SK-N-SH (cell line): Measurements from ENCODE around the gene TLE1. TPM values are rescaled to one million over a fixed set of nuclear protein-coding genes. Genes with fewer than 3 reads are reported as not detected.

Experiments used
- CTCF ChIA-PET: fragments of 300-600, 350-600 bp; formaldehyde crosslinking; extraction: SDS; loops from one replicate; lab custom pipeline; 2021; lab: Yijun Ruan, JAX
- POLR2A ChIA-PET: fragments of 350-600 bp; sonication (Branson Sonifier 250); formaldehyde crosslinking; extraction: SDS; loops from one replicate; lab custom pipeline; 2020; ENCODE audit warnings: antibody characterized with exemption, inconsistent platforms; lab: Yijun Ruan, JAX
- DNase-seq: peaks from one replicate; pipeline ENCODE4 v3.0.0; 2012
- H2AFZ ChIP-seq: fragments of 200-600 bp; sonication (generic); 2 replicates; pipeline ENCODE4 v1.8.1; 2016; ENCODE audit warnings: antibody characterized with exemption, mild to moderate bottlenecking, low read depth
- H3F3A ChIP-seq: fragments of 200-600 bp; sonication (generic); replicated peaks from 2 replicates; pipeline ENCODE3; 2016; ENCODE audit warnings: antibody characterized with exemption, mild to moderate bottlenecking; ENCODE audit not compliant: insufficient read depth
- H3K27ac ChIP-seq, 2 experiments: fragments of 200-500 bp in 1 of 2; fragments of 200-600 bp in 1 of 2; sonication (Bioruptor generic) in 1 of 2; sonication (generic), shearing (Covaris generic) in 1 of 2; 2 replicates each; pipeline versions ENCODE4 v1.5.1 to v1.6.1; 2014 to 2016; ENCODE audit warnings: low read depth in 2 of 2, inconsistent platforms in 1 of 2, low read length in 1 of 2, mild to moderate bottlenecking in 1 of 2, mixed read lengths in 1 of 2
- H3K27me3 ChIP-seq: fragments of 200-600 bp; sonication (generic), shearing (Covaris generic); 2 replicates; pipeline ENCODE4 v1.6.1; 2016; ENCODE audit warnings: mixed run types; ENCODE audit not compliant: insufficient read depth
- H3K36me3 ChIP-seq, 2 experiments: fragments of 200-500 bp in 1 of 2; fragments of 200-600 bp in 1 of 2; sonication (Bioruptor generic) in 1 of 2; sonication (generic) in 1 of 2; replicated peaks in 1 of 2; 2 replicates each; pipeline versions ENCODE3 to v1.5.1; 2014 to 2016; ENCODE audit warnings: low read length in 1 of 2, mild to moderate bottlenecking in 1 of 2; ENCODE audit not compliant: insufficient read depth in 2 of 2, control insufficient read depth in 1 of 2
- H3K4me1 ChIP-seq, 2 experiments: fragments of 200-500 bp in 1 of 2; fragments of 200-600 bp in 1 of 2; sonication (Bioruptor generic) in 1 of 2; sonication (generic), shearing (Covaris generic) in 1 of 2; 2 replicates each; pipeline versions ENCODE4 v1.5.1 to v1.6.1; 2014 to 2016; ENCODE audit warnings: low read depth in 1 of 2, low read length in 1 of 2, mixed run types in 1 of 2; ENCODE audit not compliant: insufficient read depth in 2 of 2, control insufficient read depth in 1 of 2
- H3K4me2 ChIP-seq: fragments of 200-600 bp; sonication (generic), shearing (Covaris generic); 2 replicates; pipeline ENCODE4 v1.6.1; 2017; ENCODE audit warnings: mixed run types
- H3K4me3 ChIP-seq, 2 experiments: fragments of 200-500 bp in 1 of 2; fragments of 200-600 bp in 1 of 2; sonication (Bioruptor generic) in 1 of 2; sonication (generic), shearing (Covaris generic) in 1 of 2; 2 replicates each; pipeline versions ENCODE4 v1.5.1 to v1.8.1; 2014 to 2016; ENCODE audit warnings: low read depth in 2 of 2, inconsistent platforms in 1 of 2, low read length in 1 of 2, mild to moderate bottlenecking in 1 of 2, mixed read lengths in 1 of 2, moderate library complexity in 1 of 2
- H3K79me2 ChIP-seq: fragments of 200-600 bp; sonication (generic); 2 replicates; pipeline ENCODE4 v1.8.1; 2017; ENCODE audit warnings: mild to moderate bottlenecking; ENCODE audit not compliant: insufficient read depth
- H3K9ac ChIP-seq: fragments of 200-600 bp; sonication (generic); 2 replicates; pipeline ENCODE4 v1.6.1; 2017; ENCODE audit warnings: mixed run types
- H3K9me2 ChIP-seq: fragments of 200-600 bp; sonication (generic); 2 replicates; pipeline ENCODE4 v1.6.1; 2017; ENCODE audit warnings: mixed run types
- H3K9me3 ChIP-seq: fragments of 200-600 bp; sonication (generic); 2 replicates; pipeline ENCODE4 v1.6.1; 2017; ENCODE audit warnings: mixed run types, mild to moderate bottlenecking, moderate library complexity
- H4K20me1 ChIP-seq: fragments of 200-600 bp; sonication (generic); 2 replicates; pipeline ENCODE4 v1.6.1; 2017; ENCODE audit warnings: mild to moderate bottlenecking, mixed run types; ENCODE audit not compliant: insufficient read depth
- CHD2 ChIP-seq: fragments of 150-350 bp; IDR thresholded peaks from 2 replicates; pipeline ENCODE4 v1.6.1; 2018; ENCODE audit warnings: low read length; ENCODE audit not compliant: partially characterized antibody
- EZH2phosphoT487 ChIP-seq: fragments of 200-600 bp; sonication (generic); IDR thresholded peaks from 2 replicates; pipeline ENCODE4 v1.6.1; 2017; ENCODE audit warnings: low read depth, mixed run types, mild to moderate bottlenecking, antibody characterized with exemption, moderate library complexity, borderline replicate concordance
- MXI1 ChIP-seq: IDR thresholded peaks from 2 replicates; pipeline ENCODE4 v1.6.1; 2012; ENCODE audit warnings: mild to moderate bottlenecking, low read depth, low read length, improper control_type of control experiment
- NFIC ChIP-seq: IDR thresholded peaks from 2 replicates; pipeline ENCODE4 v1.4.0; 2012; ENCODE audit warnings: borderline replicate concordance
- NRF1 ChIP-seq: IDR thresholded peaks from 2 replicates; pipeline ENCODE4 v1.6.1; 2012; ENCODE audit warnings: low read depth, mild to moderate bottlenecking, low read length
- RAD21 ChIP-seq: IDR thresholded peaks from 2 replicates; pipeline ENCODE4 v1.6.1; 2012; ENCODE audit warnings: mild to moderate bottlenecking, low read length
- RCOR1 ChIP-seq: fragments of 150-350 bp; IDR thresholded peaks from 2 replicates; pipeline ENCODE4 v1.6.1; 2017; ENCODE audit warnings: antibody characterized with exemption, low read length
- RXRA ChIP-seq: IDR thresholded peaks from 2 replicates; pipeline ENCODE4 v1.4.0; 2012; ENCODE audit warnings: low read depth, mild to moderate bottlenecking, borderline replicate concordance
- SMC3 ChIP-seq: IDR thresholded peaks from 2 replicates; pipeline ENCODE4 v1.6.1; 2012; ENCODE audit warnings: low read depth, low read length, improper control_type of control experiment
- TAF1 ChIP-seq: IDR thresholded peaks from 2 replicates; pipeline ENCODE4 v1.6.1; 2012; ENCODE audit warnings: low read depth, mild to moderate bottlenecking, low read length, moderate library complexity, borderline replicate concordance
- TCF12 ChIP-seq: IDR thresholded peaks from 2 replicates; pipeline ENCODE4 v1.4.0; 2012
- YY1 ChIP-seq: IDR thresholded peaks from 2 replicates; pipeline ENCODE4 v1.4.0; 2012; ENCODE audit warnings: low read depth, mild to moderate bottlenecking
- WGBS: methylation state at CpG from one replicate; pipeline ENCODE4 v1.1.6; 2017; ENCODE audit warnings: low lambda C conversion rate; 5-methylcytosine and 5-hydroxymethylcytosine counted together
- polyA plus RNA-seq, 3 experiments: library from polyadenylated mRNA; depleted of rRNA; stranded (reverse); fragments of >200 nt; gene quantifications; 2 replicates each; pipeline ENCODE4 v1.2.3, GENCODE V29; 2012
- TF ChIP-seq, protein P1 (sequence below): fragments of 150-350 bp; IDR thresholded peaks from 2 replicates; pipeline ENCODE4 v1.6.1; 2017; ENCODE audit warnings: antibody characterized with exemption, low read length, low read depth, borderline replicate concordance
- TF ChIP-seq, protein P2 (sequence below): IDR thresholded peaks from 2 replicates; pipeline ENCODE4 v1.6.1; 2012; ENCODE audit warnings: mild to moderate bottlenecking, low read depth, low read length, moderate library complexity

Gene TLE1
- polyA plus RNA-seq, 1 of the 3 experiments (the other 2 are of a cell fraction), result 33.0 TPM

DNA sequence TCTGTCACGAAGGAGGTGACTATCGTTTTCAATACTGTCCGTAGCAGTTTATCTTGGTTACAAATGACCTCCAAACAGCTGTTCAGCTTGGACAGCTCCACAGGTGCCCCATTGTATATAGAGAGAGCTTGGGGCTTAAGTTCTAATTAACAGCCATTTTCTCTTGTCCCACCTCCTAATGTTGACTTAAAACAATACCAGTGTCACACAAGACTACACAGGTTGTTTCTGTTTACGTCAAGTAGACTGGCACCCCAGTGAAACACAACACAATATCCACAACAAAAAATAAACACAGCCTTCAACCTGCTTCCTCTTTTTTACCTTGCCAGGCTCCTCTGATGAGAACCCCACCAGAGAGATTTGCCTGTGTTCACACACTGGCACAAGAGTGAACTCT, 39.8 kb upstream of the TLE1 start:
- no peak overlapping the region for H3K27ac ChIP-seq
- no peaks in the 10 kb centered on the region for H3K79me2 ChIP-seq
- ChIA-PET CTCF (no interaction called here), POLR2A (no interaction called here)
- DNase-seq, result no peak
- no peak overlapping the region for H3K4me2 ChIP-seq
- H3K9ac ChIP-seq, result no peak overlapping the region
- WGBS, result 93% methylated on average over 4 of the region's 4 CpGs
- H3K36me3 ChIP-seq, result no peaks in the 10 kb centered on the region
- TF ChIP-seq RXRA, result no peak
- TF ChIP-seq TCF12, result no peak
- TF ChIP-seq, protein P1, sequence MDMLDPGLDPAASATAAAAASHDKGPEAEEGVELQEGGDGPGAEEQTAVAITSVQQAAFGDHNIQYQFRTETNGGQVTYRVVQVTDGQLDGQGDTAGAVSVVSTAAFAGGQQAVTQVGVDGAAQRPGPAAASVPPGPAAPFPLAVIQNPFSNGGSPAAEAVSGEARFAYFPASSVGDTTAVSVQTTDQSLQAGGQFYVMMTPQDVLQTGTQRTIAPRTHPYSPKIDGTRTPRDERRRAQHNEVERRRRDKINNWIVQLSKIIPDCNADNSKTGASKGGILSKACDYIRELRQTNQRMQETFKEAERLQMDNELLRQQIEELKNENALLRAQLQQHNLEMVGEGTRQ, result no peak
- no peak for TF ChIP-seq NFIC
- TF ChIP-seq, protein P2, sequence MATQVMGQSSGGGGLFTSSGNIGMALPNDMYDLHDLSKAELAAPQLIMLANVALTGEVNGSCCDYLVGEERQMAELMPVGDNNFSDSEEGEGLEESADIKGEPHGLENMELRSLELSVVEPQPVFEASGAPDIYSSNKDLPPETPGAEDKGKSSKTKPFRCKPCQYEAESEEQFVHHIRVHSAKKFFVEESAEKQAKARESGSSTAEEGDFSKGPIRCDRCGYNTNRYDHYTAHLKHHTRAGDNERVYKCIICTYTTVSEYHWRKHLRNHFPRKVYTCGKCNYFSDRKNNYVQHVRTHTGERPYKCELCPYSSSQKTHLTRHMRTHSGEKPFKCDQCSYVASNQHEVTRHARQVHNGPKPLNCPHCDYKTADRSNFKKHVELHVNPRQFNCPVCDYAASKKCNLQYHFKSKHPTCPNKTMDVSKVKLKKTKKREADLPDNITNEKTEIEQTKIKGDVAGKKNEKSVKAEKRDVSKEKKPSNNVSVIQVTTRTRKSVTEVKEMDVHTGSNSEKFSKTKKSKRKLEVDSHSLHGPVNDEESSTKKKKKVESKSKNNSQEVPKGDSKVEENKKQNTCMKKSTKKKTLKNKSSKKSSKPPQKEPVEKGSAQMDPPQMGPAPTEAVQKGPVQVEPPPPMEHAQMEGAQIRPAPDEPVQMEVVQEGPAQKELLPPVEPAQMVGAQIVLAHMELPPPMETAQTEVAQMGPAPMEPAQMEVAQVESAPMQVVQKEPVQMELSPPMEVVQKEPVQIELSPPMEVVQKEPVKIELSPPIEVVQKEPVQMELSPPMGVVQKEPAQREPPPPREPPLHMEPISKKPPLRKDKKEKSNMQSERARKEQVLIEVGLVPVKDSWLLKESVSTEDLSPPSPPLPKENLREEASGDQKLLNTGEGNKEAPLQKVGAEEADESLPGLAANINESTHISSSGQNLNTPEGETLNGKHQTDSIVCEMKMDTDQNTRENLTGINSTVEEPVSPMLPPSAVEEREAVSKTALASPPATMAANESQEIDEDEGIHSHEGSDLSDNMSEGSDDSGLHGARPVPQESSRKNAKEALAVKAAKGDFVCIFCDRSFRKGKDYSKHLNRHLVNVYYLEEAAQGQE, result no peak
- TF ChIP-seq EZH2phosphoT487, result no peak
- TF ChIP-seq CHD2, result no peak
- no peak for TF ChIP-seq NRF1
- TF ChIP-seq MXI1, result no peak
- TF ChIP-seq RAD21, result no peak
- TF ChIP-seq YY1, result no peak
- no peaks in the 10 kb centered on the region for H4K20me1 ChIP-seq
- no peaks in the 10 kb centered on the region for H3K27me3 ChIP-seq
- H3K9me2 ChIP-seq, result no peaks in the 10 kb centered on the region
- H3F3A ChIP-seq, result no peaks in the 10 kb centered on the region
- no peak overlapping the region for H2AFZ ChIP-seq
- no peak overlapping the region for H3K4me3 ChIP-seq
- H3K9me3 ChIP-seq, result no peaks in the 10 kb centered on the region
- no peaks in the 10 kb centered on the region for H3K4me1 ChIP-seq

DNA sequence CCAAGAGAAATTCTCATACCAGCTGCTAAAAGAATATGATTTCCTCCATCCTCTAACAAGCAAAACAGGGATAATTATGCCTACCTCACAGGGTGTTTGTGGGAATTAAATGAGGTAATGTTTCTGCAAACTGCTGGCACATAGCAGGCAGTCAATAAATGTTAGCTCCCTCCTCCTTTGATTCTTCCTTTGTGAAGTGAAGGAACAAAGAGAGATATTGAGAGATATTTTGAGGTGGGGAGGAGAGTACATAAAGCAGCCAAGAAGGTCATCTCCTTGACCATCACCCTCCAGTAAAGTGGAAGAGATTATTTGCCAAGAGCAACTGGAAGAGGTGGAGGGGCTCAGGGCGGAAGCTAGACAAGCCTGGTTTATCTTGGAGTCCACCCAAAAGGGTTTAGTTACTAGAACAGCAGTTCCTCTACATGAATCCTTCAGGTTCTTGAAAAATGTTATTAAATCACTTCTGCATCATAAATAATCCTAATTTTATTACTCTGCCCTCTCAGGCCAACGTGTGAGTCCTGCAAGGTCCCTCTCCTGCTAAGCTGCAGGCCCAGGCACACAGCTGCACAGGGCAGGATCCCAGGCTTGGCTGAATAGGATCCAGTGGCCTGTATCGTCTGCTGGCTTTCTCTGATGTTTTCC, 35.0 kb upstream of the TLE1 start:
- Histone ChIP-seq H4K20me1 (no peaks in the 10 kb centered on the region), H3K9me3 (no peaks in the 10 kb centered on the region), H3K4me3 (no peak overlapping the region), H3K27ac (no peak overlapping the region), H3K4me1 (no peaks in the 10 kb centered on the region), H3K27me3 (no peaks in the 10 kb centered on the region), H3K36me3 (no peaks in the 10 kb centered on the region), H3K4me2 (no peak overlapping the region), H3K9me2 (no peaks in the 10 kb centered on the region), H2AFZ (no peak overlapping the region), H3F3A (no peaks in the 10 kb centered on the region), H3K79me2 (no peaks in the 10 kb centered on the region), H3K9ac (no peak overlapping the region)
- CTCF ChIA-PET, result no interaction called here
- POLR2A ChIA-PET, result interaction anchor here (0.6 kb wide), 1 partner anchor 846 kb away, joined by 3 read pairs; no protein-coding TSS in a partner anchor
- TF ChIP-seq, protein P2, result no peak
- no peak for TF ChIP-seq YY1
- TF ChIP-seq MXI1, result no peak
- no peak for TF ChIP-seq SMC3
- no peak for TF ChIP-seq EZH2phosphoT487
- no peak for TF ChIP-seq RCOR1
- TF ChIP-seq TAF1, result no peak
- TF ChIP-seq, protein P1, result no peak
- 52% methylated on average over 3 of the region's 3 CpGs for WGBS
- no peak for DNase-seq
